DMS114 treated with DMSO at 0.1 percent for 48 hours (cell line): ENCODE data around the gene TRUB2.
"Not testable (repeated sequence)": the region's sequence is repeated elsewhere in the genome, so short reads cannot be mapped to it uniquely, and the experiment has no call there.

Experiments
- DNase-seq: peaks from one replicate; lab custom pipeline; 2025; ENCODE audit not compliant: unreplicated experiment; lab: John Stamatoyannopoulos, UW

Gene TRUB2

GRCh38 chr9:128340691-128341434, 18.6 kb upstream of the TRUB2 start:
- no peak for DNase-seq

DNA sequence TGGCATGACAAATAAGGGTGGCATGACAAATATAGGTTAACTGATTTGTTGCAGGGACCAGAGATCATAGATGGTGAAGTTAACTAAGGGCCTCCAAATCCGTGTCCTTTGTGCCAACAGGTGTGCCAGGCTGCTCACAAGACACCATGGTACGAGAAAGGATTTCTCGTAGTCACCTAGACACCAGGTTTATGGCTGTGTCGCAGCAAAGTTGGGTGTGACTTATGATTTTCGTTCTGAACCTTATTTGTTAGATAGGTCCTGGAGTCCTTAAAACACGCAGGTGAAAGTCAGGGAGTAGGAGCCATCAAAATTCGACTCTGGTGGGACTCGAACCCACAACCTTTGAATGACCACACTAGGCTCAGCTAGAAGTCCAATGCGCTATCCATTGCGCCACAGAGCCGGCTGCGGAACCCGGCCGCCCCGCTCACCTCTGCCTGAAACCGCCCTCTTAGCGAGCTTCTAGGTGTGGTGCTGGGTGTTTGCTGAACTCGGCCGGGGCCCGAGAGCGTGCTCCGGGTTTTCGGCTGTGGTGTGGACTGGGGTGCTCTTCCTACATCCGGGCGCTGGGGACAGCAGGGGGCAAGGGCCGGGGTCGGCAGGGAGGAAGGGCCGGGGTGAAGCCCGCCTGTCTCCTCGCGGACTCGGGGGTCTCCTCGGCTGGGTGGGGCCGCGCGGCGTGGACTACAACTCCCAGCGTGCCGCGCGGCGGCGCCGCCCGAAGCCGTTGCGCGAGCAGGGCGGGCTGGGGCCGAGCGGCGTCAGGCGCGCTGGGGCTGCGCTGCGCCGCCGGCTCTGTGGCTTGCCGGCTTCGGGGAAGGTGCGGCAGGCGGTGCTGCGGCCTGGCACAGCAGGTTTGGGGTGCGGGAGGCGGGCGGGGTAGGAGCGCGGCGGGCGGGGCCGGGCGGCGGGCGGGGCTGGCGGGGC, 17.8 kb upstream of the TRUB2 start, which contains the start of gene SLC27A4:
Gene SLC27A4 (plus strand): TSS at position 767 of the 930 bp plus-strand sequence. CDS start 2,606 bp downstream, outside the sequence.
- peak; percentile 35 for DNase-seq

DNA sequence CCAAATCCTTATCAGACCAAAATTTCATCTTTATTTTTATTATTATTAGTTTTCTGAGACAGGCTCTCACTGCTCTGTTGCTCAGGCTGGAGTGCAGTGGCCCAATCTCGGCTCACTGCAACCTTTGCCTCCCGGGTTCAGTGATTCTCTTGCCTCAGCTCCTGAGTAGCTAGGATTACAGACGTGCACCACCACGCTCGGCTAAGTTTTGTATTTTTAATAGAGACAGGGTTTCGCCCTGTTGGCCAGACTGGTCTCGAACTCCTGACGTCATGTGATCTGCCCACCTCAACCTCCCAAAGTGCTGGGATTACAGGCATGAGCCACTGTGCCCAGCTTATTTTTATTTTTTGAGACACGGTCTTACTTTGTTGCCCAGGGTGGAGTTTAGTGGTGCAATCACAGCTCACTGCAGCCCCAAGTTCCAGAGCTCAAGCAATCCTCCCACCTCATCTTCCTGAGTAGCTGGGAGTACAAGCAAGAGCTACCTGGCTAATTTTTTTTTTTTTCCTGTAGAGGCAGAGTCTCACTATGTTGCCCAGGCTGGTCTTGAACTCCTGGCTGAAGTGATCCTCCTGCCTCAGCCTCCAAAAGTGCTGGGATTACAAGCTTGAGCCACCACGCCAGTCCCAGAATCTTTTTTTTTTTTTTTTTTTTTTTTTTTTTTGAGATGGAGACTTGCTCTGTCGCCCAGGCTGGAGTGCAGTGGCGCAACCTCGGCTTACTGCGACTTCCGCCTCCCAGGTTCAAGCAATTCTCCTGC, 16.8 kb upstream of the TRUB2 start:
- DNase-seq = not testable (repeated sequence)

DNA sequence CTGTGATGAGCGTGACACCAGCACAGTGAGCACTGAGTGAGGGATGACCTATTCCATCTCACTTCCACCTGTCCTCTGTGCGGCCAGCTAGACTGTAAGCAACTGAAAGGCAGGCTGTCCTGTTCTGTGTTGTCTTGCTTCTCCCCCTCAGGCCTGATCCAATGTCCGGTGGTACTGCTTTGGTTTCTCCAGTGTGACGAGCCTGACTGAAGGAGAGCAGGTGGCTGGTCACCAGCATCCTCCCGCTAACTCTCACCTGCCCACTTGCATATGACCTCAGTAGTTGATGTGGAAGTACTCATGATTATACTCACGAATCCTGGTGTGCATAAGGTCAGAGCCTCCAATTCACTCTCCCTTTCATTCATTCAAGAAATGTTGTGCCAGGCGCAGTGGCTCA, 15.7 kb upstream of the TRUB2 start:
- no peak for DNase-seq

DNA sequence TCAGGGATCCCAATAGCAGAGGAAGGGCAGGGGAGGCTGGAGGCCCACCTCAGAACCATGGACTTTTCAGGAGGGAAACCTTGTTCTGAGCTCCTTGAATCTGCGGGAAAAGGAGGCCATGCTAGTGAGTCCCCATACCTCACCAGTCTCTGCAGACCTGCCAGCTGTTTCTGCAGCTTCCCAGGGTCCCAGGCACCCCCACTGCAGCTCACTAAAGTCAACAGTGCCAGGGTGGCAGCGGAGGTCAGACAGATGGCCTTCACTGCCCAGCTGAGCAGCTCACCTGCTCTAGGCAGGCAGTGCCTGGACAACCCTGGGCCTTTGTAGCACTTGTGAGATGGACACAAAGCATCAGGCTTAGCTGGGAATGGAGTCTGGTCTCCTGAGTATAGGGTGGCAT, 13.7 kb upstream of the TRUB2 start:
- DNase-seq = no peak

DNA sequence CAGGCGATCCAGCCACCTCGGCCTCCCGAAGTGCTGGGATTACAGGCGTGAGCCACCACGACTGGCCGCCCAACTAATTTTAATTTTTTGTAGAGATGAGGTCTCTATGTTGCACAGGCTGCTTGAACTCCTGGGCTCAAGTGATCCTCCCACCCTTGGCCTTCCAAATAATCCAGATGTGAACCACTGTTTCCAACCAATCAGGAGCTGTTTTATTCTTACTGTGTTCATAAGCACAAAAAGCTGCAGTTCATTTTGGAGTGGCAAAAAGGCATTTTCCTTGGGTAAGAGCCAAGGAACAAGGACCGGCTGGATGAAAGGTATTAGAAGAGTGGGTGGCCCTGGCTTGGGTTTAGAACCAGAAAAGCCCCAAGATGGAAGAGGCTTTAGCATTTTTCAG, 12.9 kb upstream of the TRUB2 start:
- no peak for DNase-seq

- no peak for DNase-seq
Measured at GRCh38 chr9:128333451-128333869, 11.2 kb upstream of the TRUB2 start.

DNA sequence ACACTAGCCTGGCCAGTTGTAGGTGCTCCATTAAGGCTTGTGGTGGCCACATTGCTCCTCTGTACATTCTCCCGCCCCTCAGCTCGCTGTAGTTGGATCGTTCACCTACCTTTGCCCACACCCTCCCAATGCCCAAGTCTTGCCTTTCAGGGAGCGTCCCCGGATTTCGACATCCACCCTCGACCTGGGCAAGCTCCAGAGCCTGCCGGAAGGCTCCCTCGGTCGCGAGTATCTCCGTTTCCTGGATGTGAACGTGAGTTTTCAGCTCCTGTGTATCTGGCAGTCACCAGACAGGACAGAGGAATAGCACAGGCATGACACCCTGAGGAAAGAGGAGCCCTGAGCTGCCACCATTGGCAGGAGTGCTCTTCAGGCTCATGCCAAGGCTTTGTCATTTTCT, 3.4 kb upstream of the TRUB2 start:
- no peak for DNase-seq

DNA sequence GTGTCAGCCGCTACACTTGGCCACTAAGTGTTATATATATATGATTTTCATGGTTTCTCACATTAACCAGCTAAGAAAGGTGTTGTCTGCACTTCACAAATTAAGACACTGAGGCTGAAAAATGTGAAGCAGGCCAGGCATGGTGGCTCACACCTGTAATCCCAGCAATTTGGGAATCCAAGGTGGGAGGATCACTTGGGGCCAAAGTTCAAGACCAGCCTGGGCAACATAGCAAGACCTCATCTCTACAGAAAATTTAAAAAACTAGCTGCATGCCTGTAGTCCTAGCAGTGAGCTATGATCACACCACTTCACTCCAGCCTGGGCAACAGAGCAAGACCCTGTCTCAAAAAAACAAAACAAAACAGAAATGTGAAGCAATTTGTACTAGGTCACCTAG, 2.2 kb upstream of the TRUB2 start:
- no peak for DNase-seq

DNA sequence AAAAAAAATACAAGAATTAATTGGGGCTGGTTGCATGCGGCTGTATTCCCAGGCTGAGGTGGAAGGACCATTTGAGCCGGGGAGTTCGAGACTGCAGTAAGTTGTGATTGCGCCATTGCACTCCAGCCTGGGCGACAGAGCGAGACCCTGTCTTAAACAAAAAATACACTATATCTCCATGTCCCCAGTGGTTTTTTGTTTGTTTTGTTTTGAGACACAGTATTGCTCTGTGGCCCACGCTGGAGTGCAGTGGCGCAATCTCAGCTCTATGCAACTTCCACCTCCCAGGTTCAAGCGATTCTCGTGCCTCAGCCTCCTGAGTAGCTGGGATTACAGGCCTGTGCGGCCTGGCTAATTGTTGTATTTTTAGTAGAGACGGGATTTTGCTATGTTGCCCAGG, 1.5 kb upstream of the TRUB2 start:
- no peak for DNase-seq

GRCh38 chr9:128323212-128323730, 1.0 kb upstream of the TRUB2 start:
- DNase-seq = no peak

- DNase-seq = no peak
Measured at GRCh38 chr9:128321879-128322403, 306 bp downstream of the TRUB2 start.

- DNase-seq = no peak
Measured at GRCh38 chr9:128321343-128321742, 904 bp downstream of the TRUB2 start.

- no peak for DNase-seq
Measured at GRCh38 chr9:128317629-128318028, 4.6 kb downstream of the TRUB2 start.

- no peak for DNase-seq
Measured at GRCh38 chr9:128316421-128316820, 5.8 kb downstream of the TRUB2 start.

DNA sequence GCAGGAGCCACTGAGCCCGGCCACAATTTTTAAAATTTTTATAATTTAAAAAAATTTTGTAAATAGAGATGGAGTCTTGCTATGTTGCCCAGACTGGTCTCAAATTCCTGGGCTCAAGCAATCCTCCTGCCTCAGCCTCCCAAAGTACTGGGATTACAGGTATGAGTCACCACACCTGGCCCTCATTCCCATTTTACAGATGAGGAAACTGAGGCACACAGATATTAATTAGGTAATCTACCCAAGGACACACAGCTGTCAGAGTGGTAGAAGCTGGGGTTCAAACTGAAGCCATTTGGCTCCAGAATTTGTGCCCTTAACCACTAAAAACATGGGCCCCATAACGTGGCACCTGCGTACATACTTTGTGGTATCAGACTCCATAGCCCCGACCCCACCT, 7.5 kb downstream of the TRUB2 start:
- DNase-seq = no peak

- DNase-seq = no peak
Measured at GRCh38 chr9:128310461-128310860, 11.8 kb downstream of the TRUB2 start.

DNA sequence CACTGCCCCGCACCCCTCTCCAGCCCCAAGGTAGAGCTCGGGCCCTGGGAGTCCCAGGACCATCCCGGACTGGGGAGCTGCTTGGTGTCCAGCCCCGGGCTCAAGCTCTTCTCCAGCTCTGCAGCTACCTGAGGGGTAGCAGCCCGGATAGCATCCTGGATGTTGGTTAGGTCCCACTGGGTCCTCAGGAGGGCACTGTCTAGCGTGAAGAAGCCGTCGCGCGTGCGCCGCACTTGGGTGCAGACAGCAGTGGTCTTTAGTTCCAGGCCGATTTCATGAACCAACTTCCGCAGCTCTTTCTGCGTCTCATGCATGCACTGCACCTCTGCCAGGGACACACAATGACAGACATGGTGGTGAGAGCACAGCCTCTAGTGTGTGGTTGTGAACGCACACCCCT, 12.7 kb downstream of the TRUB2 start:
- no peak for DNase-seq

GRCh38 chr9:128304971-128305288, 17.3 kb downstream of the TRUB2 start:
- DNase-seq = no peak

GRCh38 chr9:128304136-128304970, 17.9 kb downstream of the TRUB2 start:
- DNase-seq = no peak
